BJ (cell line): ENCODE data around the gene MACF1. TPM values are rescaled to one million over a fixed set of nuclear protein-coding genes. Genes with fewer than 3 reads are reported as not detected.
"Not testable (repeated sequence)": the region's sequence is repeated elsewhere in the genome, so short reads cannot be mapped to it uniquely, and the experiment has no call there.

Source experiments
- CTCF ChIA-PET: fragments of 350-600 bp; formaldehyde crosslinking; extraction: SDS; loops from one replicate; lab custom pipeline; 2021; ENCODE audit warnings: antibody characterized with exemption, inconsistent platforms; lab: Yijun Ruan, JAX
- POLR2A ChIA-PET: fragments of 300-600 bp; sonication (Branson Sonifier 250); formaldehyde crosslinking; extraction: SDS; loops from one replicate; lab custom pipeline; 2021; ENCODE audit warnings: antibody characterized with exemption; lab: Charles Lee
- DNase-seq: peaks from one replicate; pipeline ENCODE4 v3.0.0-alpha.2; 2011; ENCODE audit warnings: low read depth
- H3K27me3 ChIP-seq: 2 replicates; pipeline ENCODE4 v1.6.0; 2011; ENCODE audit warnings: low read length; ENCODE audit not compliant: control insufficient read depth, insufficient read depth
- H3K36me3 ChIP-seq: 2 replicates; pipeline ENCODE4 v1.5.1; 2011; ENCODE audit warnings: low read length; ENCODE audit not compliant: control insufficient read depth, insufficient read depth
- H3K4me3 ChIP-seq: 2 replicates; pipeline ENCODE4 v1.5.1; 2011; ENCODE audit warnings: low read depth, mild to moderate bottlenecking, control low read depth, low read length
- polyA plus RNA-seq: library from polyadenylated mRNA; depleted of rRNA; stranded (reverse); fragments of >200 nt; gene quantifications from 2 replicates; pipeline ENCODE4 v1.2.3, GENCODE V29; 2011
- TF ChIP-seq, protein P1 (sequence below): IDR thresholded peaks from 2 replicates; pipeline ENCODE4 v1.5.1; 2011; ENCODE audit warnings: low read depth, mild to moderate bottlenecking, control low read depth, inconsistent platforms, low read length, moderate library complexity; ENCODE audit not compliant: insufficient read depth

MACF1 gene
- polyA plus RNA-seq, 1 experiment, result 57.3 TPM

DNA sequence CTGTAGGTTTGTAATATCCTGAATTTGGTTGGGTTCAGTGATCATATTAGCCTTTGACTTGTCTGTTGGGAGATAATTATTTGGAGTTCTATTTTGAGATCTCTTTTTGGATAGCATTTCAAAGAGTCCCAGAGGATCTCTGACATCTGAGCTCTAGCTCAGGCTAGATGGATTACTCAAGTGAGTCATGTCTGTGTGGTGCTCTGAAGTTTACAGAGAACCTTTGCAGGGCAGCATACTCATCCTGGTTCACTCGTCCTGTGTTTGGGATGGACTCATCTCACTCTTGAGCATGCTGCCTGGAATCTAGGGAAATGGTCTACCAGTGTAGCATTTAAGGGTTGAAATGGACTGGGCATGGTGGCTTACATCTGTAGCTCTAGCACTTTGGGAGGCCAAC lies 257.6 kb downstream of the MACF1 start:
- no peak for DNase-seq
- ChIA-PET CTCF (interaction anchor here (0.7 kb wide), 1 partner anchor 166 kb away, joined by 3 read pairs; no protein-coding TSS in a partner anchor), POLR2A (no interaction called here)
- peaks cover 40% of the 10 kb centered on the region for H3K36me3 ChIP-seq
- TF ChIP-seq, protein P1, sequence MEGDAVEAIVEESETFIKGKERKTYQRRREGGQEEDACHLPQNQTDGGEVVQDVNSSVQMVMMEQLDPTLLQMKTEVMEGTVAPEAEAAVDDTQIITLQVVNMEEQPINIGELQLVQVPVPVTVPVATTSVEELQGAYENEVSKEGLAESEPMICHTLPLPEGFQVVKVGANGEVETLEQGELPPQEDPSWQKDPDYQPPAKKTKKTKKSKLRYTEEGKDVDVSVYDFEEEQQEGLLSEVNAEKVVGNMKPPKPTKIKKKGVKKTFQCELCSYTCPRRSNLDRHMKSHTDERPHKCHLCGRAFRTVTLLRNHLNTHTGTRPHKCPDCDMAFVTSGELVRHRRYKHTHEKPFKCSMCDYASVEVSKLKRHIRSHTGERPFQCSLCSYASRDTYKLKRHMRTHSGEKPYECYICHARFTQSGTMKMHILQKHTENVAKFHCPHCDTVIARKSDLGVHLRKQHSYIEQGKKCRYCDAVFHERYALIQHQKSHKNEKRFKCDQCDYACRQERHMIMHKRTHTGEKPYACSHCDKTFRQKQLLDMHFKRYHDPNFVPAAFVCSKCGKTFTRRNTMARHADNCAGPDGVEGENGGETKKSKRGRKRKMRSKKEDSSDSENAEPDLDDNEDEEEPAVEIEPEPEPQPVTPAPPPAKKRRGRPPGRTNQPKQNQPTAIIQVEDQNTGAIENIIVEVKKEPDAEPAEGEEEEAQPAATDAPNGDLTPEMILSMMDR, result no peak
- no peaks in the 10 kb centered on the region for H3K27me3 ChIP-seq
- H3K4me3 ChIP-seq, result no peak overlapping the region

DNA sequence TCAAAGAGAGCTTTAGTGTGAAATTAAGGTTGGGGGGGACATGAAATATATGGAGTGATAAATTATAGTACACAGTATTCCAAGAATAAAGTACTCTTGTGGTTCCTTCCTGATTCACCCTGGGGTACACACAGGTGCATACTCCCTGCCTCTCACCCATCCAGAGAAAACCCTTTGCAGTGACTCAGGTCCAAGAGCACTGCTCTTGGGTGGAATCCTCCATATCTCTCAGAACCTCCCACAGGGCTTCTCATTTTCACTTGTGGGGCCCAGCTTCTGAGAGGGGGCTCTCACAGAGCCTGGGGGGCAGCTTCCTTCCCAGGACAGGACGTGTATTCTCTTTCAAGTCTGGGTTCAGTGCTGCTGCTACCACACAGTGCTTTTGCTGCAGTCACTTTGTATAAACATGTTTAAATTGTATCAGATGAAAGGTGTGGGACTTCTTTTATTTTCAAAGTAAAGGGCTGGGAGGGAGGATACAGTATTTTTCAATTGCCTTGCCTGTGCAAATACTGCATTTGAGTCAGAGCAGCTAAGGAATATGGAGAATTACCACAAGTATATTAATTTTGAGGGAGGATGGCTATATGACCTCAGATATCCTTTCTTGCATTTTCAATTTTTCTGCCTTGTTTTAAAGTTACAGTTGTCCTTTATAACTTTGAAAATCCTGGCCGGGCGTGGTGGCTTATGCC lies 262.1 kb downstream of the MACF1 start:
- H3K4me3 ChIP-seq, result no peak overlapping the region
- CTCF ChIA-PET, result interaction anchor here (0.6 to 1.4 kb wide), 4 partner anchors 28 to 85 kb away, joined by 3 read pairs; no protein-coding TSS in a partner anchor
- TF ChIP-seq, protein P1, result no peak
- no peak for DNase-seq
- H3K27me3 ChIP-seq, result no peaks in the 10 kb centered on the region
- peaks cover 32% of the 10 kb centered on the region for H3K36me3 ChIP-seq
- POLR2A ChIA-PET, result no interaction called here

DNA sequence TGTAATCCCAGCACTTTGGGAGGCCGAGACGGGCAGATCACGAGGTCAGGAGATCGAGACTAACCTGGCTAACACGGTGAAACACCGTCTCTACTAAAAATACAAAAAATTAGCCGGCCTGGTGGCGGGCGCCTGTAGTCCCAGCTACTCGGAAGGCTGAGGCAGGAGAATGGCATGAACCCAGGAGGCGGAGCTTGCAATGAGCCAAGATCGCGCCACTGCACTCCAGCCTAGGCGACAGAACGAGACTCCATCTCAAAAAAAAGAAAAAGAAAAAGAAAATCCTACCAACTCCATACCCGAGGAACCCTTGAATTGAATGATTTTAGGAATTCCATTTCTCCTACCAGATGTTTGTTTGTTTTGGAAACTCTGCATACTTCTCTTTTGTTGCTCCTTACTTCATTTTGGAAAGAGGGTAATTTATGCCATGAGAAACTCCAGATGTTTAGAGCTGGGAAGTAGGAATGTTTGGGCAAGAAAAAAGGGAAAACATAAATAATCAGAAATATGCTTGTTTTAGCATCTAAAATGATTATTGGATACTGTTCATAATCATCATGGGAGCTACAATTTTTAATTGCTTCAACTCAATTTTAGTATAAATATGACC lies 262.7 kb downstream of the MACF1 start:
- peaks cover 28% of the 10 kb centered on the region for H3K36me3 ChIP-seq
- H3K4me3 ChIP-seq, H3K27me3 ChIP-seq, DNase-seq, POLR2A ChIA-PET: not testable (repeated sequence)
- CTCF ChIA-PET, result interaction anchor here (0.7 to 1.3 kb wide), 2 partner anchors 27 to 72 kb away, joined by 3 to 5 read pairs; no protein-coding TSS in a partner anchor

DNA sequence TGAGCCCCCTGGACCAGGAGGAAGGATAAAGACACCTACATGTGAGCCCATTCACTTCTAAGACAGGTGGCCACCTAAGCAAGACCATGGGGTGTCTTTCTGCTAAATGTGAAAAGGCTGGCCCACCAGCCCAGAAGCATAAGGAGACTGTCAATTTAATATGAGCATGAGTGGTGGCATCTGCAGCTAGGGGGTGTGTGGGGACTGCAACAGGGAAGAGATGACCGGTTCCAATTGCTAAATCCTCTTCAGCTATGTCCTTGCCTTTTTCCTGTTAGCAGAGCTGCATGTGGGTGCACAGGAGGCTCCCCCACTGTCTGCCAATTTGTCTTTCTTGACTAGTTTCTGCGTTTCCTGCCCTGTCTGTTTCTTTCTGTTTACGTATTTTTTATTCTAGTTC lies 264.7 kb downstream of the MACF1 start:
- ChIA-PET CTCF (interaction anchor here (1.6 kb wide), 1 partner anchor 35 kb away, joined by 3 read pairs; no protein-coding TSS in a partner anchor), POLR2A (no interaction called here)
- Histone ChIP-seq H3K27me3 (no peaks in the 10 kb centered on the region), H3K4me3 (no peak overlapping the region), H3K36me3 (peaks cover 22% of the 10 kb centered on the region)
- no peak for DNase-seq
- TF ChIP-seq, protein P1, result no peak

DNA sequence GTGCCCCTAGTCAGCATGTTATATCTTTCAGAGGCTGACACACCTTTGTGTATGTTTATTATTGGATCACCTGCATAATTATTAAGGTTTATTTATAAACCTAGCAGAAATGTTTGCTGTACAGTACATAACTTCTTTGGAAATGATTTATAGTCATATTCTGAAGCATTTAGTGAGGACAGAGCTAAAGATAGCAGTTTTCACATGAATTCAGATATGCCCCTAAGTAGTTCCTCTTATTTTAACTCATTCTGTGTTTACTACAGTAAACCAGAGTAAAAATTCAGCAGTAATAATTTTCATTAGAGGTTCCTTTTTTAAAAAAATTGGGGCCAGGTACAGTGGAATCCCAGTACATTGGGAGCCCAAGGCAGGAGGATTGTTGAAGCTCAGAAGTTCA lies 265.5 kb downstream of the MACF1 start:
- Histone ChIP-seq H3K27me3 (no peaks in the 10 kb centered on the region), H3K4me3 (no peak overlapping the region), H3K36me3 (peaks cover 21% of the 10 kb centered on the region)
- POLR2A ChIA-PET, result no interaction called here
- TF ChIP-seq, protein P1, result no peak
- CTCF ChIA-PET, result interaction anchor here (1.3 to 1.9 kb wide), 3 partner anchors 36 to 250 kb away, joined by 3 to 8 read pairs (median 4); no protein-coding TSS in a partner anchor
- DNase-seq, result no peak
